HL-60 (cell line): ENCODE measurements around the gene CPT1B.

ENCODE experiments used
- POLR2AphosphoS5 ChIP-seq: IDR thresholded peaks from 2 replicates; pipeline ENCODE4 v1.6.1; 2012; ENCODE audit warnings: low read depth
- TF ChIP-seq, protein P1 (sequence below): IDR thresholded peaks from one replicate; pipeline ENCODE4 v1.5.1; 2011; ENCODE audit warnings: low read length, control low read depth, inconsistent platforms; ENCODE audit not compliant: insufficient read depth
- TF ChIP-seq, protein P2 (sequence below): IDR thresholded peaks from 2 replicates; pipeline ENCODE4 v1.6.1; 2012; ENCODE audit warnings: low read depth; ENCODE audit not compliant: insufficient replicate concordance

DNA sequence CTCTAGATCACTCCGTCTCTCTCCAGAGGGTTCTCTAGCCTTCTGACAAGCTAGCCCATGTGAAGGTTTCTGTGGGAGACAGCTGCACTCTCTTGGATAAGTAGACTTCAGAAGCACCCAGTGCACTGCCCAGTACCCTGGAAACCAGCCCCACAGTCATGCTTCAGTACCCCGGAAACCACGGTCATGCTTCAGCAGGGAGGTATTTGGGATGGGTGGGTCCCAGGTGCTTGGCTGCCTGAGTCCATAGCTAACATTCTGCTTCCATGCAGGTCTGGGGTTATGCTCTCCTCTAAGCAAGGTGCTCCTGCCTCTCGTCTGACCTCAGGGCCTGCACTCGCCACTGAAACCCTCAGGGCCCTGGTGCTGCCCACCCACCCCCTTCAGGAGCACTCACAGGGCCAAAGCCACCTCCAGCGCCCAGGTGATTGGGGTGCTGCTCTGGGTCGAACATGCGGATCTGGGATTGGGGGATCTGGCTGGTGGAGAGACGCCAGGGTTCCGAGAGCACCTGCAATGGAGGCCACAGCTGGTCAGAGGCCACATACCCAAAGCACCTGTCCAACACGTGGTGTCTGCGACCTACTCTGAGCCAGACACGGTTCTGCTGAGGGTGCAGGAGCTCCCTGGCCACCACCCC lies 8.2 kb downstream of the CPT1B start:
- TF ChIP-seq, protein P1, sequence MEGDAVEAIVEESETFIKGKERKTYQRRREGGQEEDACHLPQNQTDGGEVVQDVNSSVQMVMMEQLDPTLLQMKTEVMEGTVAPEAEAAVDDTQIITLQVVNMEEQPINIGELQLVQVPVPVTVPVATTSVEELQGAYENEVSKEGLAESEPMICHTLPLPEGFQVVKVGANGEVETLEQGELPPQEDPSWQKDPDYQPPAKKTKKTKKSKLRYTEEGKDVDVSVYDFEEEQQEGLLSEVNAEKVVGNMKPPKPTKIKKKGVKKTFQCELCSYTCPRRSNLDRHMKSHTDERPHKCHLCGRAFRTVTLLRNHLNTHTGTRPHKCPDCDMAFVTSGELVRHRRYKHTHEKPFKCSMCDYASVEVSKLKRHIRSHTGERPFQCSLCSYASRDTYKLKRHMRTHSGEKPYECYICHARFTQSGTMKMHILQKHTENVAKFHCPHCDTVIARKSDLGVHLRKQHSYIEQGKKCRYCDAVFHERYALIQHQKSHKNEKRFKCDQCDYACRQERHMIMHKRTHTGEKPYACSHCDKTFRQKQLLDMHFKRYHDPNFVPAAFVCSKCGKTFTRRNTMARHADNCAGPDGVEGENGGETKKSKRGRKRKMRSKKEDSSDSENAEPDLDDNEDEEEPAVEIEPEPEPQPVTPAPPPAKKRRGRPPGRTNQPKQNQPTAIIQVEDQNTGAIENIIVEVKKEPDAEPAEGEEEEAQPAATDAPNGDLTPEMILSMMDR, result no peak
- TF ChIP-seq POLR2AphosphoS5, result no peak
- TF ChIP-seq, protein P2, sequence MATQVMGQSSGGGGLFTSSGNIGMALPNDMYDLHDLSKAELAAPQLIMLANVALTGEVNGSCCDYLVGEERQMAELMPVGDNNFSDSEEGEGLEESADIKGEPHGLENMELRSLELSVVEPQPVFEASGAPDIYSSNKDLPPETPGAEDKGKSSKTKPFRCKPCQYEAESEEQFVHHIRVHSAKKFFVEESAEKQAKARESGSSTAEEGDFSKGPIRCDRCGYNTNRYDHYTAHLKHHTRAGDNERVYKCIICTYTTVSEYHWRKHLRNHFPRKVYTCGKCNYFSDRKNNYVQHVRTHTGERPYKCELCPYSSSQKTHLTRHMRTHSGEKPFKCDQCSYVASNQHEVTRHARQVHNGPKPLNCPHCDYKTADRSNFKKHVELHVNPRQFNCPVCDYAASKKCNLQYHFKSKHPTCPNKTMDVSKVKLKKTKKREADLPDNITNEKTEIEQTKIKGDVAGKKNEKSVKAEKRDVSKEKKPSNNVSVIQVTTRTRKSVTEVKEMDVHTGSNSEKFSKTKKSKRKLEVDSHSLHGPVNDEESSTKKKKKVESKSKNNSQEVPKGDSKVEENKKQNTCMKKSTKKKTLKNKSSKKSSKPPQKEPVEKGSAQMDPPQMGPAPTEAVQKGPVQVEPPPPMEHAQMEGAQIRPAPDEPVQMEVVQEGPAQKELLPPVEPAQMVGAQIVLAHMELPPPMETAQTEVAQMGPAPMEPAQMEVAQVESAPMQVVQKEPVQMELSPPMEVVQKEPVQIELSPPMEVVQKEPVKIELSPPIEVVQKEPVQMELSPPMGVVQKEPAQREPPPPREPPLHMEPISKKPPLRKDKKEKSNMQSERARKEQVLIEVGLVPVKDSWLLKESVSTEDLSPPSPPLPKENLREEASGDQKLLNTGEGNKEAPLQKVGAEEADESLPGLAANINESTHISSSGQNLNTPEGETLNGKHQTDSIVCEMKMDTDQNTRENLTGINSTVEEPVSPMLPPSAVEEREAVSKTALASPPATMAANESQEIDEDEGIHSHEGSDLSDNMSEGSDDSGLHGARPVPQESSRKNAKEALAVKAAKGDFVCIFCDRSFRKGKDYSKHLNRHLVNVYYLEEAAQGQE, result no peak
